Measurements from ENCODE around the gene HOXB6. TPM values are rescaled to one million over a fixed set of nuclear protein-coding genes. Genes with fewer than 3 reads are reported as not detected.

Gene HOXB6
- total and polyA plus RNA-seq, 12 donors, result 1.7 to 23.1 (median 11.8) TPM

DNA sequence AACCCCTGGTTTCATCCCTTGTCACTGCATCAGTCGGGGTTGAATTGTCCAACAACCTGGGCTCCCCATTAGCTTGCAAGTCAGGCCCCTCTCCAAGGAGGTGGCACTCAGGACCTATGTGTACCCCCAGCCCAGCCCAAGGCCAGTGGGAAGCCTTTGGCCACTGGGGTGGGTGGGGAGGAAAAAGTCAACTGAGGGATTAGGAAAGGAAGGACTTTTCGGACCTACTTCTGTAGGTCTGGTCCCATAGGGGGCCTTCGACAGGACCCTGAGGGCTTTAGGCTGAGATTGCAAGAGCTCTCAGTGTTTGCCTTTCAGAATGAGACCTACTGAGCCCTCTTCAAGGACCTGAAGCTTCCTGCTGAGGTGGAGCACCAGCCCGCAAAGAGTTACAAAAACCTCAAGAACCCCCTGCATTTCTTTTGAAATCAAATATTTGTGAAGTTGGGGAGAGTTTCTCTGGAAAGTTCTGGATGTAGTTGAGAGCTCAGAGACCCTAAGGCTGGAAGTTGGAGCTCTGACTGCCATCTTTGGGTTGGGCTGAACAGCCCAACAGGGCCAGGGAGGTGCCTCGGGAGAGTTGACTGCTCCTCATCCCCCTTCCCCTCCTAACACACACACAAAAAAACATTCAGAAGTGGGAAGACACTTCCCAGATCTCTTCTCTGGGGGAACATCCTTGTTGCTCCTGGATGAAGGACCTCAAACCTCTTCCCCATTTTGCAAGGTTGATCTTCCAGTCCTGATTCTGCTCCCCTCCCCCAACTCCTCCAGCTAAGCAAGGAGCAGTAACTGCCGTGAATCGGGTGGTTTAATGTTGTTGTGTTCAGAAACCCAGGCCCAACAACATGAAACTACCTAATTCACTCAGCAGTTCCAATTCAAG, 27.1 kb upstream of the HOXB6 start:
- H3K36me3 ChIP-seq (replicated peaks in 1 of 2), result no peaks in the 10 kb centered on the region
- H3K4me1 ChIP-seq (replicated peaks in 1 of 2), result peaks cover 0 to 4% of the 10 kb centered on the region in 2 donors
- peaks cover 99% of the 10 kb centered on the region for H3K27me3 ChIP-seq
- no peaks in the 10 kb centered on the region for H3K9me3 ChIP-seq (replicated peaks in 1 of 3)
- no peak for DNase-seq
- no peak for TF ChIP-seq POLR2A (IDR thresholded peaks at IDR 0.05)
- TF ChIP-seq, protein P1, sequence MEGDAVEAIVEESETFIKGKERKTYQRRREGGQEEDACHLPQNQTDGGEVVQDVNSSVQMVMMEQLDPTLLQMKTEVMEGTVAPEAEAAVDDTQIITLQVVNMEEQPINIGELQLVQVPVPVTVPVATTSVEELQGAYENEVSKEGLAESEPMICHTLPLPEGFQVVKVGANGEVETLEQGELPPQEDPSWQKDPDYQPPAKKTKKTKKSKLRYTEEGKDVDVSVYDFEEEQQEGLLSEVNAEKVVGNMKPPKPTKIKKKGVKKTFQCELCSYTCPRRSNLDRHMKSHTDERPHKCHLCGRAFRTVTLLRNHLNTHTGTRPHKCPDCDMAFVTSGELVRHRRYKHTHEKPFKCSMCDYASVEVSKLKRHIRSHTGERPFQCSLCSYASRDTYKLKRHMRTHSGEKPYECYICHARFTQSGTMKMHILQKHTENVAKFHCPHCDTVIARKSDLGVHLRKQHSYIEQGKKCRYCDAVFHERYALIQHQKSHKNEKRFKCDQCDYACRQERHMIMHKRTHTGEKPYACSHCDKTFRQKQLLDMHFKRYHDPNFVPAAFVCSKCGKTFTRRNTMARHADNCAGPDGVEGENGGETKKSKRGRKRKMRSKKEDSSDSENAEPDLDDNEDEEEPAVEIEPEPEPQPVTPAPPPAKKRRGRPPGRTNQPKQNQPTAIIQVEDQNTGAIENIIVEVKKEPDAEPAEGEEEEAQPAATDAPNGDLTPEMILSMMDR (IDR thresholded peaks at IDR 0.05), result no peak
- WGBS, 4 donors, result 44 to 68% (median 57%) methylated on average over 6 to 7 of the region's 7 CpGs
- H3K27ac ChIP-seq, result no peak overlapping the region
- H3K4me3 ChIP-seq, result no peak overlapping the region
- intact Hi-C loops (cut with DNase I), result no loop called here

DNA sequence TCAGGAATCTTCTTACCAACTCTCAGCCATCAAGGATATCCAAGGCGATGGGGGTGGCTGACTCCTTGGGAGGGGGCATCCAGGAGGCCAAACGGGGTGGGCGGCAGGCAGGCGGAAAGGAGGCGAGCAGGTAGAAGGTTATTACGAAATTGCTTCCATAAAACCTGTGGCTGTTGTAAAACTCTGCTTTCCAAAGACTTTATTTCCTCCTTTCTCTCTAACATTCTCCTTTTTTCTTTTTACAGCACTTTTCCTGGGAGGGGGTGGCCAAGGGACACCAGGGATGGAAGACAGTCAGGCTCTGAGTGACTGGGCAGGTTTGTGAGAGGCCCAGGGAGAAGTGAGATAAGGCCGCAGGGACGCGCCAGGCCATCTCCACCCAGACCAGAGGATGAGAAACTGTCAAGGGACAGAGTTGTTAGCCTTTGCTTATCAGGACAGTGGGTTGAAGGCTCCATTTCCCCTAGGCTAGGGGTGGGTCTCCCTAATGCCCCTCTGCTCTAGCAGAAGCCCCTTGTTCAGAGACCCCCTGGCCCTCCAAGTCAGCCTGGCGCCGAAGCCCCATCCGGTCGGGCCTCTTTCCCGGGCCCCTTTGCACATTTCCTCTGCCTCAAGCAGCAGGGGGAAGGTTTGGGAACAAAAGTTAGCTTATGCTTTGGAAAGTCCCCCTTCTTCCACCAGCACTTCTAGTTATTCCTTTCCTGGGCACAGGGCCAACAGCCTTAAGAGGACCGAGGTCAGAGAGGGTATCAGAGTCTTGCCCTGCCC, 26.3 kb upstream of the HOXB6 start:
- WGBS, 4 donors, result 40 to 43% (median 42%) methylated on average over 13 to 15 of the region's 15 CpGs
- DNase-seq, result no peak
- no peak overlapping the region for H3K4me3 ChIP-seq
- intact Hi-C loops (cut with DNase I), result no loop called here
- H3K27ac ChIP-seq, result no peak overlapping the region
- peaks cover 5 to 7% of the 10 kb centered on the region in 2 donors for H3K4me1 ChIP-seq (replicated peaks in 1 of 2)
- peaks cover 99% of the 10 kb centered on the region for H3K27me3 ChIP-seq
- TF ChIP-seq, protein P1 (IDR thresholded peaks at IDR 0.05), result no peak
- TF ChIP-seq POLR2A (IDR thresholded peaks at IDR 0.05), result no peak
- no peaks in the 10 kb centered on the region for H3K36me3 ChIP-seq (replicated peaks in 1 of 2)
- no peaks in the 10 kb centered on the region for H3K9me3 ChIP-seq (replicated peaks in 1 of 3)

DNA sequence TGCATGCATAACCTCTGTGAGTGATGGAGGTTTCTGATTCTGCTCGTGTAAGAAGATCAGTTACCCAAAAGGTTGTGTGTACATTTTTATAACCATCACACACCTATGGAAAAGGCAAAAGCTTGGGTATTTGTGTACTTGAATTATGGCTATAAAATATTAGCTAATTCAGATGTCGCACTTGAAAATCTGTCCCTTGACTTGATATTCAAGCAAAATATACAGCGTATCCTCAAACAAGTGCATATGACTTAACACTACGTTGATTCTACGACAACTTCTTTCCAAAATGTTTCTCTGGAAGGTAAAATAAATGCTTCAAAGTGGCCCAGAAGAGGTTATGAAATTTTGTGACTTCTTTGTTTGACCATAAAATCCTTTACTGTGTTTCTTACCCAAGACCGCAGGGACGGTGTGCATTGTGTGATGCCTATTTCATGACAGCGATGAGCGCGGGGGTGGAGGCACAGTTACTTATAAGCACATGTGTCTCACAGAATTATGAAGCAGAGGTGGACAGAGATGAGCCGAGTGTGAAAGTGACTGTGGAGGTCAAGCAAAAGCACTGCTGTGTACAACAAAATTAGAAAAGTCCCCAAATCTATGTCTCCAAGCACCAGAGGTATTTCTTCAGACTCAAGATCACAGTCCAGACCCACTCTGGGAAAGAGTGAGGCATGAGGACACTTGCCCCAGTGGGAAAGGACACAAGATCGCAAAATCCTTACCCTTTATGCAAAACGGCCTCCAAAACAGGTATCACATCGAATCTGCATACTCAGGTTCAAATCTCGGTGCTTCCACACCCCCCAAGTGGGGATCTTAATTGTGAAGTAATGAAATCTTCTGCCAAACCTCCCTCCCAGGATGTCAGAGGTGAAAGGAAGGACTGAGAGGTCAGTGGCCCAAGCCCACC, 25.5 kb upstream of the HOXB6 start:
- H3K27ac ChIP-seq, result no peak overlapping the region
- no peaks in the 10 kb centered on the region for H3K36me3 ChIP-seq (replicated peaks in 1 of 2)
- DNase-seq, result no peak
- 45 to 51% (median 49%) methylated on average over 15 of the region's 15 CpGs for WGBS, 4 donors
- peaks cover 13 to 16% of the 10 kb centered on the region in 2 donors for H3K4me1 ChIP-seq (replicated peaks in 1 of 2)
- intact Hi-C loops (cut with DNase I), result no loop called here
- TF ChIP-seq, protein P1 (IDR thresholded peaks at IDR 0.05), result no peak
- TF ChIP-seq POLR2A (IDR thresholded peaks at IDR 0.05), result no peak
- H3K9me3 ChIP-seq (replicated peaks in 1 of 3), result no peaks in the 10 kb centered on the region
- no peak overlapping the region for H3K4me3 ChIP-seq
- H3K27me3 ChIP-seq, result peaks cover 99% of the 10 kb centered on the region

Data from adrenal gland (tissue), 12 donors.